Naive thymus-derived CD8-positive, alpha-beta T cell (primary cell): Measurements from ENCODE around the gene POTEF. TPM values are rescaled to one million over a fixed set of nuclear protein-coding genes. Genes with fewer than 3 reads are reported as not detected.
"Not testable (repeated sequence)": the region's sequence is repeated elsewhere in the genome, so short reads cannot be mapped to it uniquely, and the experiment has no call there.

Experiments
- ATAC-seq, 2 donors: fragments of 150-1000 bp; cut with Tn5 transposase in 1 of 2; sonication (Bioruptor Pico), chemical (Tn5 transposase) in 1 of 2; 1 replicate in 1 of 2; 2 replicates in 1 of 2; pipeline ENCODE4 v1.10.0; 2021; ENCODE audit warnings: mild to moderate bottlenecking in 2 of 2, moderate library complexity in 2 of 2
- POLR2A ChIA-PET: fragments of 350-600 bp; sonication (Branson Sonifier 250); formaldehyde crosslinking; loops from one replicate; lab custom pipeline; 2021; ENCODE audit warnings: antibody characterized with exemption; lab: Charles Lee
- DNase-seq, 10 donors: peaks; one replicate each; pipeline versions ENCODE4 v3.0.0 to v3.0.0-alpha.2; 2020 to 2022
- H3K27ac Mint-ChIP-seq, 10 donors: one replicate each; pipeline ENCODE4 v1.8.0; 2020 to 2022; ENCODE audit warnings: mild to moderate bottlenecking in 10 of 10, mixed read lengths in 10 of 10, moderate library complexity in 4 of 10, inconsistent platforms in 1 of 10
- H3K27me3 Mint-ChIP-seq, 5 donors: one replicate each; pipeline ENCODE4 v1.8.0; 2021 to 2022; ENCODE audit warnings: mixed read lengths in 5 of 5
- H3K36me3 Mint-ChIP-seq, 3 donors: one replicate each; pipeline ENCODE4 v1.8.0; 2020 to 2022; ENCODE audit warnings: mixed read lengths in 3 of 3, mild to moderate bottlenecking in 2 of 3, inconsistent platforms in 1 of 3
- H3K4me1 Mint-ChIP-seq, 4 donors: one replicate each; pipeline ENCODE4 v1.8.0; 2021 to 2022; ENCODE audit warnings: mixed read lengths in 4 of 4
- H3K4me3 Mint-ChIP-seq, 10 donors: one replicate each; pipeline ENCODE4 v1.8.0; 2020 to 2022; ENCODE audit warnings: mild to moderate bottlenecking in 10 of 10, mixed read lengths in 10 of 10, moderate library complexity in 6 of 10, inconsistent platforms in 1 of 10
- H3K9me3 Mint-ChIP-seq, 9 donors: one replicate each; pipeline ENCODE4 v1.8.0; 2020 to 2022; ENCODE audit warnings: mixed read lengths in 9 of 9, mild to moderate bottlenecking in 3 of 9, inconsistent platforms in 1 of 9, moderate library complexity in 1 of 9
- polyA plus RNA-seq, 3 donors: library from polyadenylated mRNA; unstranded; fragments of 300-500 nt; fragmentation: Illumina TruSeq; gene quantifications; one replicate each; pipeline ENCODE4 v1.2.3, GENCODE V29; 2021
- total RNA-seq, 8 experiments: library from RNA in 2 of 8; stranded (reverse) in 2 of 8; gene quantifications; one replicate each; pipeline ENCODE4 v1.2.3 and lab custom pipeline; 2021 to 2026

The POTEF gene
- total RNA-seq, result not detected
- not detected for polyA plus RNA-seq
- total RNA-seq (lab: John Stamatoyannopoulos, UW), result 0 reads per million in 6 experiments

- H3K9me3 Mint-ChIP-seq, H3K27ac Mint-ChIP-seq, H3K27me3 Mint-ChIP-seq, POLR2A ChIA-PET, H3K4me1 Mint-ChIP-seq, H3K36me3 Mint-ChIP-seq, H3K4me3 Mint-ChIP-seq, ATAC-seq, DNase-seq: not testable (repeated sequence)
Measured at GRCh38 chr2:130129120-130129829, at the start of gene POTEF. Gene POTEF, minus strand, starts transcription at chr2:130129222. Its CDS starts 8,707 bp downstream, at chr2:130120515.

- Mint-ChIP-seq H3K36me3 (peaks cover 0 to 61% (median 6%) of the 10 kb centered on the region in 3 donors), H3K4me1 (peaks cover 3 to 19% (median 9%) of the 10 kb centered on the region in 4 donors)
- H3K4me3 Mint-ChIP-seq, ATAC-seq, H3K27me3 Mint-ChIP-seq, DNase-seq, H3K27ac Mint-ChIP-seq, H3K9me3 Mint-ChIP-seq, POLR2A ChIA-PET: not testable (repeated sequence)
Measured at GRCh38 chr2:130174866-130175265, 45.8 kb upstream of the POTEF start.

- no peak overlapping the region for H3K4me3 Mint-ChIP-seq
- H3K27ac Mint-ChIP-seq, result no peak overlapping the region
- no peaks in the 10 kb centered on the region for H3K9me3 Mint-ChIP-seq
- H3K4me1 Mint-ChIP-seq, result peaks cover 0 to 2% (median 0%) of the 10 kb centered on the region in 4 donors
- no peak for ATAC-seq
- no peak for DNase-seq
- H3K27me3 Mint-ChIP-seq, result no peaks in the 10 kb centered on the region
- POLR2A ChIA-PET, result interaction anchor here (0.6 kb wide), 1 partner anchor 23 kb away, joined by 3 read pairs; no protein-coding TSS in a partner anchor
- H3K36me3 Mint-ChIP-seq, result peaks cover 0 to 84% (median 13%) of the 10 kb centered on the region in 3 donors
Measured at GRCh38 chr2:130169896-130170295, 40.9 kb upstream of the POTEF start.

GRCh38 chr2:130169163-130169562, 40.1 kb upstream of the POTEF start:
- H3K36me3 Mint-ChIP-seq, result peaks cover 0 to 86% (median 13%) of the 10 kb centered on the region in 3 donors
- H3K4me1 Mint-ChIP-seq, POLR2A ChIA-PET, DNase-seq, H3K4me3 Mint-ChIP-seq, H3K9me3 Mint-ChIP-seq, ATAC-seq, H3K27ac Mint-ChIP-seq, H3K27me3 Mint-ChIP-seq: not testable (repeated sequence)

DNA sequence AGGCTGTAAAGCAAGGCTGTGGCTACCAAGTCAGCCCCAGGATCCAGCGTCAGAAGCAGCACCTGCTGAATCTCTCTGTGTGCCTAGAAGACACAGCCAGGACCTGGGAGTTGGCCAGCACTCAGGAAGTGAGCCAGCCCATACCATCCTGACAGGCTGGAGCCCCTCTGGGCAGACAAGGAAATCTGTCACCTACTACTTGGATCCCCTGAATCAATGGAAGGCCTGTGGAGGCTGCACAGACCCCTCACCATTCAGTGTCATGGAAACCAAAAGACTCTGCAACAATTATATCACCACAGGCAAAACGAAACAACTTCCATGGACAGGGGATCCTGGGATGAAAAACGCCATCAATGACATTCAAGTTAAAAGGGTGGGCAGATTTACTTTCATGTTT, 37.6 kb upstream of the POTEF start:
- H3K4me1 Mint-ChIP-seq, H3K27ac Mint-ChIP-seq, POLR2A ChIA-PET, H3K27me3 Mint-ChIP-seq, H3K9me3 Mint-ChIP-seq, ATAC-seq, H3K4me3 Mint-ChIP-seq, DNase-seq: not testable (repeated sequence)
- peaks cover 0 to 75% (median 13%) of the 10 kb centered on the region in 3 donors for H3K36me3 Mint-ChIP-seq

DNA sequence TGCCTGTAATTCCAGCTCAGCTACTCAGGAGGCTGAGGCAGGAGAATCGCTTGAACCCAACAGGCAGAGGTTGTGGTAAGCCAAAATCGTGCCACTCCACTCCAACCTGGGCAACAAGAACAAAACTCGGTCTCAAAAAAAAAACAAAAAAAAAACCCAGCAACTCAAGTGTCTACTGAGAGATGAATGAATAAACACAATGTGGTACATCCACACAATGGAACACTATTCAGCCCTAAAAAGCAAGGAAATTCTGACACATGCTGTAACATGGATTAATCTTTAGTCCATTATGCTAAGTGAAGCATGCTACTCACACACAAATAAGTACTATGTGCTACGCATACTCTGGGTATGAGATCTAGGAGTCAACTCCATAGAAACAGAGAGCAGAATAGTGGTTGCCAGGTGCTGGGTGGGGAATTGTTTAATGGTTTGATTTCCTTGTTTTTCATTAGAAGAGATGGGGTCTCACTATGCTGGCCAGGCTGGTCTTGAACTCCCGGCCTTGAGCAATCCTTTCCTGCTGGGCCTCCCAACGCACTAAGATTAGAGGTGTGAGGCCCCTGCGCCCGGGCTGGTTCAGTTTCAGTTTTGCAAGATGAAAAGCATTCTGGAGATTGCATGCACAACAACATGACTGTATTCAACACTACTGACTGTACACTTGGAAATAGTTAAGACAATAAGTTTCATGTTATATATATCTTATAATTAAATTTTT, 36.4 kb upstream of the POTEF start:
- H3K4me1 Mint-ChIP-seq, result peaks cover 0 to 2% (median 0%) of the 10 kb centered on the region in 4 donors
- no peak for DNase-seq
- no peaks in the 10 kb centered on the region for H3K9me3 Mint-ChIP-seq
- H3K27ac Mint-ChIP-seq, result peak overlapping the region in 1 of 10 donors; percentile 69
- H3K27me3 Mint-ChIP-seq, result no peaks in the 10 kb centered on the region
- no peak overlapping the region for H3K4me3 Mint-ChIP-seq
- no peak for ATAC-seq
- POLR2A ChIA-PET, result no interaction called here
- peaks cover 0 to 73% (median 10%) of the 10 kb centered on the region in 3 donors for H3K36me3 Mint-ChIP-seq

DNA sequence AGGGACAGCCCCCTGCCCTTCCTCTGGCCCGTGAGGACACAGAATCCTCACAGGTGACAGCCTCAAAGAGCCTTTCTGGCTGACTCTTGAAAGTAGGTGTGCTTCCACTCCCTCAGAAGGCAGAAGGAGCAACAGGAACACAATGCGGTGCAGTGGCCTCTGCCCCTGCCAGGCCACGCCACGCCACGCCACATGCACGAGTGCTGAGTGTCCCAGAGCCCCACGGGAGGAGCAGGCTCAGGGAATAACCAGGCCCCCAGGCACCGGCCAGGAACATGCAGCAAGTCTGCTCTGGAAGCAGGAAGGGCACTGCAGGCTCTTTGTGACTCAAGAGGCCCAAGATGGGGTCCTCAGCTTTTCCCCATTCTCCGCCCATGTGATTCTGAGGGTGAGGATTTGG, 33.9 kb upstream of the POTEF start:
- Mint-ChIP-seq H3K27me3 (no peaks in the 10 kb centered on the region), H3K9me3 (no peaks in the 10 kb centered on the region), H3K4me1 (peaks cover 0 to 7% (median 2%) of the 10 kb centered on the region in 4 donors), H3K27ac (no peak overlapping the region), H3K36me3 (peaks cover 0 to 65% (median 10%) of the 10 kb centered on the region in 3 donors), H3K4me3 (no peak overlapping the region)
- POLR2A ChIA-PET, result no interaction called here
- no peak for DNase-seq
- ATAC-seq, result no peak

GRCh38 chr2:130162486-130162885, 33.5 kb upstream of the POTEF start:
- H3K9me3 Mint-ChIP-seq, H3K27me3 Mint-ChIP-seq, POLR2A ChIA-PET, ATAC-seq, H3K27ac Mint-ChIP-seq, H3K4me3 Mint-ChIP-seq, DNase-seq: not testable (repeated sequence)
- H3K36me3 Mint-ChIP-seq, result peaks cover 0 to 62% (median 10%) of the 10 kb centered on the region in 3 donors
- peaks cover 0 to 12% (median 2%) of the 10 kb centered on the region in 4 donors for H3K4me1 Mint-ChIP-seq

DNA sequence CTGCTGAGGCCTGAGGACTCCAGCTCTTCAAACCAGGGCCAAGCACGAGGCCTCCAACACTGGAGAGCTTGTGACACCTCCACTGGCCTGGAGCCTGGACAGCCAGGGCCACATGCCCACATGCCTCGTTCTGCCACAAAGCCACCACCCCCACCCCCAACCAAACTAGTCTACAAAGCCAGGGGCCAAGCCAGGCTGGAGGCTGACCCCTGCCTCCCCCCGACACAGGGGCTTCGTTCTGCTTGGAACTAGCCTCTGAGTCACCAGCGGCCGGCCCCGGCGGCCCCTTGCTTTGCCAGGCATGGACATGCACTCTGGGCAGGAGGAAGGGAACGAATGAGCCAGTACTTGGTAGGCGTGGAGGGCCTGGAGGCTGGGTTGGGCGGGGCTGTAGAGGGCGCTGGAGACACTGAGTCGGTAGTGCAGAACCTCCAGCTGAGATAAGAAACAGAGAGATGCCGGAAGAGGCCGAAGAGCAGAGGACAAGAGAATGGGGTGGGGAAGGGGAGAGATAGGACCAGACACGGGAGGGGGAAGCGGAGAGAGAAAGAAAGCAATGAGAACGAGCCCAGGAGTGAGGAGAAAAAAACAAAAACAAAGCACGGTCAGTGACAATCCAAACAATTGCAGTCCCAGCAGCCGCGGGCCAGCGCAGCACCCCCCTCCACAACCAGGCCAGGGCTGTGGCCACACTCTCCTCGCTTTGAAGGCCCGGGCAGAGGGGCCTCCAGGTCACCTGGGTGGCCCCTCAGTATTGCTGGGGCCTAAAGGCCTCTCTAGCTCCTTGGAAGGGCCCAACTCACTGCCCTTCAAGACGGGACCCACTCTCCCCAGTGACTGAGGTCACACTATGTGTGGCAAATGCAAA, 32.0 kb upstream of the POTEF start:
- H3K9me3 Mint-ChIP-seq, ATAC-seq, DNase-seq, POLR2A ChIA-PET, H3K27me3 Mint-ChIP-seq, H3K27ac Mint-ChIP-seq: not testable (repeated sequence)
- H3K4me3 Mint-ChIP-seq, result peak overlapping the region in 1 of 10 donors; percentile 20
- H3K36me3 Mint-ChIP-seq, result peaks cover 0 to 50% (median 7%) of the 10 kb centered on the region in 3 donors
- H3K4me1 Mint-ChIP-seq, result peaks cover 0 to 12% (median 2%) of the 10 kb centered on the region in 4 donors

GRCh38 chr2:130160131-130160530, 31.1 kb upstream of the POTEF start:
- Mint-ChIP-seq H3K27ac (peak overlapping the region in 1 of 10 donors; percentile 89), H3K4me1 (peaks cover 0 to 12% (median 2%) of the 10 kb centered on the region in 4 donors), H3K27me3 (no peaks in the 10 kb centered on the region), H3K9me3 (no peaks in the 10 kb centered on the region), H3K4me3 (no peak overlapping the region), H3K36me3 (peaks cover 0 to 43% (median 4%) of the 10 kb centered on the region in 3 donors)
- no peak for DNase-seq
- no peak for ATAC-seq
- POLR2A ChIA-PET, result no interaction called here

GRCh38 chr2:130159376-130159775, 30.4 kb upstream of the POTEF start:
- Mint-ChIP-seq H3K36me3 (peaks cover 0 to 37% (median 4%) of the 10 kb centered on the region in 3 donors), H3K4me1 (peaks cover 0 to 12% (median 2%) of the 10 kb centered on the region in 4 donors), H3K27ac (peak overlapping the region in 1 of 10 donors; percentile 89)
- DNase-seq, H3K9me3 Mint-ChIP-seq, H3K4me3 Mint-ChIP-seq, H3K27me3 Mint-ChIP-seq, POLR2A ChIA-PET, ATAC-seq: not testable (repeated sequence)

DNA sequence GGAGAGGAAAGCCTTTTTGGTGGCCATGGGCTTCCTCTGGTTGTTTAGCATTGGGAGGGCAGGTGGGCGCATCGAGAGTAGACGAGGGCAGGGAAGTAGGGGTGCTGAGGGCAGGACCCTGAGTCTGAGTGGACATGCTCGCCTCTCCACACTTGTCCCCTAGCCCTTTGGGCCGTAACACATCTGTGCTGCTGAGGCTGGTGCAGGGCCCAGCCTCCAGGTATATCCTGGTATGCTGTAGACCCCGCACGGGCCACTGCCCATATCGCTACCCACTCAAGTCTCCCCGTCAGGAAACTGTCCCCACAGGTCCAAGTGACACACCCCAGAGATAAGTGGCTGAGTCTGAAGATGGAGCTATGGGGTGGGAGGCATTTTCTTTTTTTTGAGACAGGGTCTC, 29.6 kb upstream of the POTEF start:
- Mint-ChIP-seq H3K27ac (peak overlapping the region in 1 of 10 donors; percentile 41), H3K9me3 (no peaks in the 10 kb centered on the region), H3K4me1 (peaks cover 0 to 12% (median 2%) of the 10 kb centered on the region in 4 donors), H3K4me3 (no peak overlapping the region), H3K27me3 (no peaks in the 10 kb centered on the region), H3K36me3 (peaks cover 0 to 35% (median 4%) of the 10 kb centered on the region in 3 donors)
- DNase-seq, result no peak
- POLR2A ChIA-PET, result no interaction called here
- no peak for ATAC-seq
